Neural progenitor cell (in vitro differentiated cells): ENCODE measurements around the gene SOX10. TPM values are rescaled to one million over a fixed set of nuclear protein-coding genes. Genes with fewer than 3 reads are reported as not detected.

Experiments used
- DNase-seq: peaks from one replicate; pipeline ENCODE4 v3.0.0-alpha.2; 2016; ENCODE audit warnings: low spot score
- H2AFZ ChIP-seq: fragments of 200-600 bp; sonication (generic); replicated peaks from 2 replicates; pipeline ENCODE4 v1.6.1; 2016; ENCODE audit warnings: antibody characterized with exemption
- H3F3A ChIP-seq: fragments of 200-600 bp; sonication (generic); 2 replicates; pipeline ENCODE4 v1.6.1; 2016; ENCODE audit warnings: antibody characterized with exemption, low read depth
- H3K27ac ChIP-seq: fragments of 200-600 bp; sonication (generic); 2 replicates; pipeline ENCODE4 v1.5.1; 2016; ENCODE audit warnings: mild to moderate bottlenecking
- H3K27me3 ChIP-seq: fragments of 200-600 bp; sonication (generic); 2 replicates; pipeline ENCODE4 v1.6.1; 2016; ENCODE audit warnings: mild to moderate bottlenecking, moderate library complexity
- H3K36me3 ChIP-seq: fragments of 200-600 bp; sonication (generic); 2 replicates; pipeline ENCODE4 v1.5.1; 2016
- H3K4me1 ChIP-seq: fragments of 200-600 bp; sonication (generic); 2 replicates; pipeline ENCODE4 v1.6.1; 2016; ENCODE audit warnings: mixed run types
- H3K4me2 ChIP-seq: fragments of 200-600 bp; sonication (generic); 2 replicates; pipeline ENCODE4 v1.6.1; 2016
- H3K4me3 ChIP-seq: fragments of 200-600 bp; sonication (generic); 2 replicates; pipeline ENCODE4 v1.5.1; 2016
- H3K79me2 ChIP-seq: fragments of 200-600 bp; sonication (generic); 2 replicates; pipeline ENCODE4 v1.6.1; 2016; ENCODE audit warnings: low read depth
- H3K9ac ChIP-seq: fragments of 200-600 bp; sonication (generic); 2 replicates; pipeline ENCODE4 v1.6.1; 2016
- H3K9me3 ChIP-seq: fragments of 200-600 bp; sonication (generic); 2 replicates; pipeline ENCODE4 v1.5.1; 2016; ENCODE audit warnings: low read depth
- H4K20me1 ChIP-seq: fragments of 200-600 bp; sonication (generic); 2 replicates; pipeline ENCODE4 v1.6.1; 2016; ENCODE audit warnings: low read depth
- H3K27ac Mint-ChIP-seq: 3 replicates; pipeline ENCODE4 v1.8.0; 2021; ENCODE audit warnings: mixed read lengths
- H3K27me3 Mint-ChIP-seq: 2 replicates; pipeline ENCODE4 v1.8.0; 2022; ENCODE audit warnings: low read depth, mild to moderate bottlenecking, inconsistent platforms, moderate library complexity, mixed read lengths; ENCODE audit not compliant: insufficient read depth
- H3K36me3 Mint-ChIP-seq: 3 replicates; pipeline ENCODE4 v1.8.0; 2021; ENCODE audit warnings: mixed read lengths
- H3K4me1 Mint-ChIP-seq: 3 replicates; pipeline ENCODE4 v1.8.0; 2021; ENCODE audit warnings: mixed read lengths
- H3K4me3 Mint-ChIP-seq: 3 replicates; pipeline ENCODE4 v1.8.0; 2021; ENCODE audit warnings: mild to moderate bottlenecking, moderate library complexity, mixed read lengths
- H3K9me3 Mint-ChIP-seq: 3 replicates; pipeline ENCODE4 v1.8.0; 2020; ENCODE audit warnings: mixed read lengths
- EZH2 ChIP-seq: fragments of 200-600 bp; sonication (generic); IDR thresholded peaks from 2 replicates; pipeline ENCODE4 v1.6.1; 2017; ENCODE audit warnings: antibody characterized with exemption, mild to moderate bottlenecking, moderate library complexity
- EZH2phosphoT487 ChIP-seq: fragments of 200-600 bp; sonication (generic); IDR thresholded peaks from 2 replicates; pipeline ENCODE4 v1.6.1; 2017; ENCODE audit warnings: antibody characterized with exemption
- total RNA-seq: library from RNA; depleted of rRNA; stranded (reverse); fragments of >200 nt; gene quantifications from 2 replicates; pipeline ENCODE4 v1.2.3, GENCODE V29; 2015; ENCODE audit warnings: low replicate concordance
- TF ChIP-seq, protein P1 (sequence below): fragments of 200-600 bp; sonication (generic); IDR thresholded peaks from 2 replicates; pipeline ENCODE4 v1.5.1; 2017; ENCODE audit warnings: antibody characterized with exemption, mild to moderate bottlenecking

SOX10 gene
- total RNA-seq, 1 donor from 2014 or later = 0.99 TPM

DNA sequence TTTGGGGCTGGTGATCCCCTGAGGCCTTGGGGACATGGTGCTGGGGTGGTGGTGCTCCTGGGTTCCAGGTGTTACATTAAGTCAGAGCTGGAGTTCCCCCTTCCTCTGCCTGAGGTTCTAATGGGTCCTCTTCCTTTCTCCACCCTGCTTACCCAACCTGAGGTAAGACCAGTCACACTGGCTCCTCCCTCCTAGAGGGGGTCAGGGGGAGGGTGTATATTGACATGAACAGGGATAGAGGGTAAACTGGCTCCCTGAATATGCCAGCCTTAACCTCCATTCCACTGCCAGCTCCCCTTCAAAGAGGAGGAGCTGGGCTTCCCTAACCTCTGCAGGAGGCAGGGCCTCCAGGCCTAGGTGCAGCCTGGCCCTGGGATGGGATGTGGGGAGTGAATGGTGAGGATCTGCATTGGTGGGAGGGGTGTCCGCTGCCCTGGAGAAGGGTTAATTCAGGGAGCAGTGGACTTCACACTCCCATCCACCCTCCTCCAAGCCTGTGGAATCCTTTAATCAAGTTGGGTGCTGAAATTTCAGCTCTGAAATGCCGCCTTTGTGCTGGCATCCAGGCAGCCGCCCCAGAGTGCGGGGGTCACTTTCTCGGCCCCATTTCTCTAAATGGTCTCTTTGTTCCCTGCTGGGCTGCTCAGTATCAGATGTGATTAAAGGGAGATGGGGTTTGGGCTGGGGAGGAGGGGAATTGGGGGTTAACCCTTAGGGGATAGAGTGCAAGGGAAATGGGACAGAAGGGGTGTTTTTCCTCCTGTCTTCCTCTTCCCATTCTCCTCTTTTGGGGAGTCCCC lies 15.7 kb downstream of the SOX10 start:
- peaks cover 16% of the 10 kb centered on the region for H3K36me3 Mint-ChIP-seq
- Histone ChIP-seq H2AFZ (no peak overlapping the region), H3K4me3 (no peak overlapping the region), H3K27ac (peak overlapping the region; percentile 49), H3K4me2 (peak overlapping the region; percentile 48), H3K36me3 (no peaks in the 10 kb centered on the region), H3K9ac (no peak overlapping the region), H3K9me3 (no peaks in the 10 kb centered on the region), H3K4me1 (peaks cover 38% of the 10 kb centered on the region), H3K27me3 (no peaks in the 10 kb centered on the region), H3F3A (peaks cover 58% of the 10 kb centered on the region), H3K79me2 (peaks cover 9% of the 10 kb centered on the region), H4K20me1 (peaks cover 12% of the 10 kb centered on the region)
- TF ChIP-seq, protein P1, sequence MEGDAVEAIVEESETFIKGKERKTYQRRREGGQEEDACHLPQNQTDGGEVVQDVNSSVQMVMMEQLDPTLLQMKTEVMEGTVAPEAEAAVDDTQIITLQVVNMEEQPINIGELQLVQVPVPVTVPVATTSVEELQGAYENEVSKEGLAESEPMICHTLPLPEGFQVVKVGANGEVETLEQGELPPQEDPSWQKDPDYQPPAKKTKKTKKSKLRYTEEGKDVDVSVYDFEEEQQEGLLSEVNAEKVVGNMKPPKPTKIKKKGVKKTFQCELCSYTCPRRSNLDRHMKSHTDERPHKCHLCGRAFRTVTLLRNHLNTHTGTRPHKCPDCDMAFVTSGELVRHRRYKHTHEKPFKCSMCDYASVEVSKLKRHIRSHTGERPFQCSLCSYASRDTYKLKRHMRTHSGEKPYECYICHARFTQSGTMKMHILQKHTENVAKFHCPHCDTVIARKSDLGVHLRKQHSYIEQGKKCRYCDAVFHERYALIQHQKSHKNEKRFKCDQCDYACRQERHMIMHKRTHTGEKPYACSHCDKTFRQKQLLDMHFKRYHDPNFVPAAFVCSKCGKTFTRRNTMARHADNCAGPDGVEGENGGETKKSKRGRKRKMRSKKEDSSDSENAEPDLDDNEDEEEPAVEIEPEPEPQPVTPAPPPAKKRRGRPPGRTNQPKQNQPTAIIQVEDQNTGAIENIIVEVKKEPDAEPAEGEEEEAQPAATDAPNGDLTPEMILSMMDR = no peak
- TF ChIP-seq EZH2 (no peak), EZH2phosphoT487 (no peak)
- DNase-seq = no peak
- no peak overlapping the region for H3K4me3 Mint-ChIP-seq
- H3K27ac Mint-ChIP-seq = no peak overlapping the region
- no peaks in the 10 kb centered on the region for H3K9me3 Mint-ChIP-seq
- H3K27me3 Mint-ChIP-seq = peaks cover 2% of the 10 kb centered on the region
- peaks cover 30% of the 10 kb centered on the region for H3K4me1 Mint-ChIP-seq

GRCh38 chr22:37967637-37968451 lies 16.5 kb downstream of the SOX10 start:
- Mint-ChIP-seq H3K4me3 (peak overlapping the region; percentile 12), H3K9me3 (no peaks in the 10 kb centered on the region), H3K36me3 (peaks cover 16% of the 10 kb centered on the region), H3K27ac (peak overlapping the region; percentile 72), H3K4me1 (peaks cover 30% of the 10 kb centered on the region), H3K27me3 (no peaks in the 10 kb centered on the region)
- Histone ChIP-seq H2AFZ (no peak overlapping the region), H3K9me3 (no peaks in the 10 kb centered on the region), H3K9ac (no peak overlapping the region), H4K20me1 (peaks cover 12% of the 10 kb centered on the region), H3K27me3 (no peaks in the 10 kb centered on the region), H3F3A (peaks cover 58% of the 10 kb centered on the region), H3K36me3 (no peaks in the 10 kb centered on the region), H3K4me2 (peak overlapping the region; percentile 48), H3K27ac (peak overlapping the region; percentile 49), H3K79me2 (peaks cover 9% of the 10 kb centered on the region), H3K4me1 (peaks cover 38% of the 10 kb centered on the region), H3K4me3 (no peak overlapping the region)
- peak; percentile 68 for DNase-seq
- TF ChIP-seq EZH2 (no peak), EZH2phosphoT487 (no peak)
- TF ChIP-seq, protein P1 = no peak

DNA sequence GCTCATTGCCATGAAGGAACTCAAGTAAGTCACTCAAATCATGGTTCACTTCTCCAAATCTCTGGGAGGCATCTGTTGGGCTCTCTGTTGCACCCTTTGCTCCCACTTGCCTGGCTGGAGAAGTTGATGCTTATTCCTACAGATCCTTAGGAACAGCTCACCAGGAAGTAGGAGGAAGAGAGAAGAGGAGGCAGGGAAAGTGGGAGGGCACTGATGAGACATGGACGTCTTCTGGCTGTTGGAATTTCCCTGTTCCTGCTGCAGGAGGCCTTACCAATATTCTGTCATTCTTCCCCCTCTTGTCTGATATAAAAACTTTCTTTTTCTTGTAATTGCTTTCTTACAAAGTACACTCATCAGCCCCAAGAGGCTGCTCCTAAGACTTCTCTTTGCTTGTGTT lies 17.2 kb downstream of the SOX10 start:
- Histone ChIP-seq H3K36me3 (no peaks in the 10 kb centered on the region), H3K27me3 (no peaks in the 10 kb centered on the region), H3K4me1 (peaks cover 32% of the 10 kb centered on the region), H3K79me2 (peaks cover 9% of the 10 kb centered on the region), H3K27ac (peak overlapping the region; percentile 0), H2AFZ (no peak overlapping the region), H3K4me3 (no peak overlapping the region), H3K9ac (no peak overlapping the region), H3F3A (peaks cover 55% of the 10 kb centered on the region), H3K4me2 (peak overlapping the region; percentile 48), H4K20me1 (peaks cover 12% of the 10 kb centered on the region), H3K9me3 (no peaks in the 10 kb centered on the region)
- Mint-ChIP-seq H3K36me3 (peaks cover 18% of the 10 kb centered on the region), H3K4me1 (peaks cover 27% of the 10 kb centered on the region), H3K4me3 (peak overlapping the region; percentile 12), H3K9me3 (no peaks in the 10 kb centered on the region), H3K27ac (peak overlapping the region; percentile 72), H3K27me3 (no peaks in the 10 kb centered on the region)
- TF ChIP-seq EZH2phosphoT487 = no peak
- TF ChIP-seq EZH2 = no peak
- no peak for DNase-seq
